ENCODE results near the gene LHFPL2.

GRCh38 chr5:78610163-78610583, 38.4 kb downstream of the LHFPL2 start:
- TF ChIP-seq YY1 (IDR thresholded peaks at IDR 0.05; ENCODE audit: extremely low read depth, insufficient replicate concordance, low read depth, low read length): no peak
- no peak for TF ChIP-seq EZH2phosphoT487 (IDR thresholded peaks at IDR 0.05; ENCODE audit: borderline replicate concordance)
- TF ChIP-seq ELF1 (IDR thresholded peaks at IDR 0.05; ENCODE audit: borderline replicate concordance, low read depth): no peak
- TF ChIP-seq POLR2A (IDR thresholded peaks at IDR 0.05; ENCODE audit: borderline replicate concordance, extremely low read depth, insufficient read depth, insufficient read length): no peak
- no peak for TF ChIP-seq MAX (IDR thresholded peaks at IDR 0.05)
- TF ChIP-seq EZH2 (IDR thresholded peaks at IDR 0.05): no peak
- no peak for TF ChIP-seq SIN3A (IDR thresholded peaks at IDR 0.05; ENCODE audit: low read depth)
- no peak for TF ChIP-seq CEBPB (IDR thresholded peaks at IDR 0.05; ENCODE audit: low read depth)
- no peak for TF ChIP-seq REST (IDR thresholded peaks at IDR 0.05; ENCODE audit: low read depth)
- TF ChIP-seq ATF3 (IDR thresholded peaks at IDR 0.05): no peak
- TF ChIP-seq CTCF (IDR thresholded peaks at IDR 0.05 in 2 of 3, conservative IDR thresholded peaks at IDR 0.05 in 1 of 3; ENCODE audit: borderline replicate concordance in 1 of 3, insufficient read depth in 1 of 3, low read depth in 2 of 3, low read length in 2 of 3): no peak
- no peak for TF ChIP-seq SRF (IDR thresholded peaks at IDR 0.05; ENCODE audit: low read depth)
